LNCAP (cell line): Measurements from ENCODE around the gene SELENON.

Experiments used
- TF ChIP-seq, protein P1 (sequence below): fragments of 450-650 bp; IDR thresholded peaks from 2 replicates; pipeline ENCODE4 v1.5.1; 2017; ENCODE audit warnings: mild to moderate bottlenecking

Gene SELENON, protein sequence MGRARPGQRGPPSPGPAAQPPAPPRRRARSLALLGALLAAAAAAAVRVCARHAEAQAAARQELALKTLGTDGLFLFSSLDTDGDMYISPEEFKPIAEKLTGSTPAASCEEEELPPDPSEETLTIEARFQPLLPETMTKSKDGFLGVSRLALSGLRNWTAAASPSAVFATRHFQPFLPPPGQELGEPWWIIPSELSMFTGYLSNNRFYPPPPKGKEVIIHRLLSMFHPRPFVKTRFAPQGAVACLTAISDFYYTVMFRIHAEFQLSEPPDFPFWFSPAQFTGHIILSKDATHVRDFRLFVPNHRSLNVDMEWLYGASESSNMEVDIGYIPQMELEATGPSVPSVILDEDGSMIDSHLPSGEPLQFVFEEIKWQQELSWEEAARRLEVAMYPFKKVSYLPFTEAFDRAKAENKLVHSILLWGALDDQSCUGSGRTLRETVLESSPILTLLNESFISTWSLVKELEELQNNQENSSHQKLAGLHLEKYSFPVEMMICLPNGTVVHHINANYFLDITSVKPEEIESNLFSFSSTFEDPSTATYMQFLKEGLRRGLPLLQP

GRCh38 chr1:25799935-25800702, at the start of gene SELENON:
TSS of gene SELENON (plus strand) at chr1:25800193. CDS start at chr1:25800231, 38 bp downstream.
- TF ChIP-seq, protein P1, sequence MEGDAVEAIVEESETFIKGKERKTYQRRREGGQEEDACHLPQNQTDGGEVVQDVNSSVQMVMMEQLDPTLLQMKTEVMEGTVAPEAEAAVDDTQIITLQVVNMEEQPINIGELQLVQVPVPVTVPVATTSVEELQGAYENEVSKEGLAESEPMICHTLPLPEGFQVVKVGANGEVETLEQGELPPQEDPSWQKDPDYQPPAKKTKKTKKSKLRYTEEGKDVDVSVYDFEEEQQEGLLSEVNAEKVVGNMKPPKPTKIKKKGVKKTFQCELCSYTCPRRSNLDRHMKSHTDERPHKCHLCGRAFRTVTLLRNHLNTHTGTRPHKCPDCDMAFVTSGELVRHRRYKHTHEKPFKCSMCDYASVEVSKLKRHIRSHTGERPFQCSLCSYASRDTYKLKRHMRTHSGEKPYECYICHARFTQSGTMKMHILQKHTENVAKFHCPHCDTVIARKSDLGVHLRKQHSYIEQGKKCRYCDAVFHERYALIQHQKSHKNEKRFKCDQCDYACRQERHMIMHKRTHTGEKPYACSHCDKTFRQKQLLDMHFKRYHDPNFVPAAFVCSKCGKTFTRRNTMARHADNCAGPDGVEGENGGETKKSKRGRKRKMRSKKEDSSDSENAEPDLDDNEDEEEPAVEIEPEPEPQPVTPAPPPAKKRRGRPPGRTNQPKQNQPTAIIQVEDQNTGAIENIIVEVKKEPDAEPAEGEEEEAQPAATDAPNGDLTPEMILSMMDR: no peak

- TF ChIP-seq, protein P1: no peak
Observed at GRCh38 chr1:25750923-25751605, 48.9 kb upstream of the SELENON start.

GRCh38 chr1:25754470-25755181, 45.4 kb upstream of the SELENON start:
- TF ChIP-seq, protein P1: no peak

GRCh38 chr1:25755475-25756125, 44.4 kb upstream of the SELENON start:
- TF ChIP-seq, protein P1: no peak

DNA sequence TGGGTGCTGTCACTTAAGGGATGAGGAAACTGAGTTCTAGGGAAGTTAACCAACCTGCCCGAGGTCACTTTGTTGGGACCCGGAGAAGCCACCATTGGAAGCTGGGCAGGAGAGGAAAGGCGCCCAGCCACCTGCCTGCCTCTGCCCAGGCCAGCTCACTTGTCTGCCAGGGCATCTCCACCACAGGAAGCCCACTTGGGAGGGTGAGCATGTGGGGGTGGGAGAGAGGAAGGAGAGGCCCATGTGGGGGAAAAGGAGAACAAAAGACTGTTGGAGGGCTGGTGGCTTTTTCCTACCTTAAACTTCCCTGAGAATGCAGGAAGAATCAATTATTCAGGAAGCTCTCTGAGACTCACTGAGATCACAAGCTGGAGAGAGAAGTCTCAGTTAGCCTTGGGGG, 43.8 kb upstream of the SELENON start:
- TF ChIP-seq, protein P1: no peak

DNA sequence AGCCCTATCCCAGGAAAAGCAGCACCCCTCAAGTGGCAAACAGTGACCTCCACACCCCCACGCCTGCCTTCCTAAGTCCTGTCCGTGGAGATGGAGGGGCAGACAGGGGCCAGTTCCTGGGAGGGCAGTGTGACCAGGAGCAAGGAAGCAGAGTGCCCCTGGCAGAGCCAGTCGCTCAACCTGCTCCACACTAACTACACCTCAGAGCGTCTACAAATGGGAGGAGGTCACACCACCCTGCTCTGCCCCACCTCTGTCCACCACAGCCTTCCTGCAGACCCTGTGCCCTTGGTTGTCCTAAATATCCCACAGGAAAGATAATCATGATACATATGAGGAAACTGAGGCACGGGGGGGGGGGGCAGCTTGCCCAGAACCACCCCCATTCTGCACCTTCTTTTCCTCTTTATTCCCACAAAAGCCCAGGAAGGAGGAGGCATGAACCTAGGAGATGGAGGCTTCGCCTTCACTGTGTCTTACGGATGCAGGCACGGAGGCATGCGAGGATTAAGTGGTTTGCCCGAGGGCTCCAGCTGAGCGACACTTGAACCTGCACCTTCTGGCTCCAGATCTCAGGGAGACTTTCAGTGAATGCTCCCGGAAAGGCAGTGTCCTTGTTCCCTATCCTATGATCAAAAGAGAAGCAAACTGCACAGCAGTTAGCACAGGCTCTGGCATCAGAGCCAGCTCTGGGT, 42.7 kb upstream of the SELENON start:
- TF ChIP-seq, protein P1: no peak
